Gastrocnemius medialis (tissue), 4 donors: ENCODE results near the gene SLC2A5.

Experiments used
- CTCF ChIP-seq, 5 experiments: fragments of 450-650 bp in 3 of 5; fragments of 200-600 bp in 2 of 5; sonication (generic) in 2 of 5; IDR thresholded peaks in 4 of 5; conservative IDR thresholded peaks in 1 of 5; 1 replicate in 4 of 5; 2 replicates in 1 of 5; pipeline ENCODE4 v1.5.1; 2016 to 2019; ENCODE audit warnings: antibody characterized with exemption in 5 of 5, mild to moderate bottlenecking in 3 of 5, moderate library complexity in 3 of 5
- POLR2A ChIP-seq, 2 donors: fragments of 450-650 bp; IDR thresholded peaks; one replicate each; pipeline ENCODE4 v1.6.1; 2017; ENCODE audit warnings: antibody characterized with exemption in 2 of 2, mild to moderate bottlenecking in 2 of 2, moderate library complexity in 2 of 2

- no peak for TF ChIP-seq POLR2A (IDR thresholded peaks at IDR 0.05)
- TF ChIP-seq CTCF (IDR thresholded peaks at IDR 0.05 in 4 of 5, conservative IDR thresholded peaks at IDR 0.05 in 1 of 5), result no peak
Measured at GRCh38 chr1:9075022-9075421, 5.6 kb upstream of the SLC2A5 start.
